GM06990 (cell line): ENCODE measurements around the gene SH3D21.

Experiments used
- DNase-seq: peaks from one replicate; pipeline ENCODE4 v3.0.0-alpha.2; 2011; ENCODE audit not compliant: insufficient read length; ENCODE audit errors: extremely low read depth
- H3K27me3 ChIP-seq: replicated peaks from 2 replicates; pipeline ENCODE4 v1.6.0; 2011; ENCODE audit warnings: low read length; ENCODE audit not compliant: control insufficient read depth, insufficient read depth
- H3K36me3 ChIP-seq: 2 replicates; pipeline ENCODE4 v1.5.1; 2011; ENCODE audit warnings: low read length; ENCODE audit not compliant: control insufficient read depth, insufficient read depth
- H3K4me3 ChIP-seq: replicated peaks from 2 replicates; pipeline ENCODE4 v1.5.1; 2011; ENCODE audit warnings: low read depth, mild to moderate bottlenecking, control low read depth, low read length
- CTCF ChIP-seq: IDR thresholded peaks from 2 replicates; pipeline ENCODE4 v1.5.1; 2011; ENCODE audit warnings: low read length, control low read depth, mild to moderate bottlenecking, inconsistent platforms; ENCODE audit not compliant: insufficient read depth, poor library complexity, severe bottlenecking

Gene SH3D21

GRCh38 chr1:36366091-36366661 is 60.0 kb downstream of the SH3D21 start:
- TF ChIP-seq CTCF: no peak
- no peak overlapping the region for H3K4me3 ChIP-seq
- no peak for DNase-seq
- peaks cover 9% of the 10 kb centered on the region for H3K36me3 ChIP-seq
- no peaks in the 10 kb centered on the region for H3K27me3 ChIP-seq

- Histone ChIP-seq H3K4me3 (no peak overlapping the region), H3K27me3 (no peaks in the 10 kb centered on the region), H3K36me3 (peaks cover 8% of the 10 kb centered on the region)
- TF ChIP-seq CTCF: no peak
- DNase-seq: no peak
Observed at GRCh38 chr1:36367066-36367465, 60.9 kb downstream of the SH3D21 start.

GRCh38 chr1:36367798-36368197 is 61.6 kb downstream of the SH3D21 start:
- TF ChIP-seq CTCF: no peak
- no peaks in the 10 kb centered on the region for H3K27me3 ChIP-seq
- DNase-seq: no peak

GRCh38 chr1:36369061-36369861 is 63.1 kb downstream of the SH3D21 start:
- Histone ChIP-seq H3K36me3 (peaks cover 6% of the 10 kb centered on the region), H3K4me3 (no peak overlapping the region), H3K27me3 (no peaks in the 10 kb centered on the region)
- peak; percentile 85 for TF ChIP-seq CTCF
- no peak for DNase-seq

More at GRCh38 chr1:36367798-36368197, 61.6 kb downstream of the SH3D21 start:
- peaks cover 6% of the 10 kb centered on the region for H3K36me3 ChIP-seq
- no peak overlapping the region for H3K4me3 ChIP-seq
